ENCODE results near the gene PLCB1.

PLCB1 gene

GRCh38 chr20:8335059-8335458, 203.0 kb downstream of the PLCB1 start:
- no peak overlapping the region for H3K4me3 ChIP-seq (ENCODE audit: low read depth, low read length)
- no peak for DNase-seq (ENCODE audit: low read depth)
- TF ChIP-seq CTCF (IDR thresholded peaks at IDR 0.05; ENCODE audit: low read depth, low read length) (no peak), MYC (IDR thresholded peaks at IDR 0.05; ENCODE audit: low read depth, low read length) (no peak), MAX (IDR thresholded peaks at IDR 0.05; ENCODE audit: low read depth, low read length) (no peak), POLR2A (IDR thresholded peaks at IDR 0.05; ENCODE audit: extremely low read depth, insufficient read length) (no peak)

- no peak overlapping the region for H3K4me3 ChIP-seq (ENCODE audit: low read depth, low read length)
- TF ChIP-seq POLR2A (IDR thresholded peaks at IDR 0.05; ENCODE audit: extremely low read depth, insufficient read length) (no peak), MAX (IDR thresholded peaks at IDR 0.05; ENCODE audit: low read depth, low read length) (no peak), CTCF (IDR thresholded peaks at IDR 0.05; ENCODE audit: low read depth, low read length) (no peak), MYC (IDR thresholded peaks at IDR 0.05; ENCODE audit: low read depth, low read length) (no peak)
- DNase-seq (ENCODE audit: low read depth): no peak
These were observed 203.6 kb downstream of the PLCB1 start for GRCh38 chr20:8335495-8336195.

GRCh38 chr20:8339349-8339748, 207.3 kb downstream of the PLCB1 start:
- no peak for TF ChIP-seq POLR2A (IDR thresholded peaks at IDR 0.05; ENCODE audit: extremely low read depth, insufficient read length)
- no peak for TF ChIP-seq MYC (IDR thresholded peaks at IDR 0.05; ENCODE audit: low read depth, low read length)
- no peak for TF ChIP-seq CTCF (IDR thresholded peaks at IDR 0.05; ENCODE audit: low read depth, low read length)
- TF ChIP-seq MAX (IDR thresholded peaks at IDR 0.05; ENCODE audit: low read depth, low read length): no peak
- no peak for DNase-seq (ENCODE audit: low read depth)
- no peak overlapping the region for H3K4me3 ChIP-seq (ENCODE audit: low read depth, low read length)

GRCh38 chr20:8342391-8342790, 210.3 kb downstream of the PLCB1 start:
- DNase-seq (ENCODE audit: low read depth): no peak
- TF ChIP-seq POLR2A (IDR thresholded peaks at IDR 0.05; ENCODE audit: extremely low read depth, insufficient read length) (no peak), CTCF (IDR thresholded peaks at IDR 0.05; ENCODE audit: low read depth, low read length) (no peak), MAX (IDR thresholded peaks at IDR 0.05; ENCODE audit: low read depth, low read length) (no peak), MYC (IDR thresholded peaks at IDR 0.05; ENCODE audit: low read depth, low read length) (no peak)
- no peak overlapping the region for H3K4me3 ChIP-seq (ENCODE audit: low read depth, low read length)

- no peak for DNase-seq (ENCODE audit: low read depth)
- no peak overlapping the region for H3K4me3 ChIP-seq (ENCODE audit: low read depth, low read length)
- TF ChIP-seq CTCF (IDR thresholded peaks at IDR 0.05; ENCODE audit: low read depth, low read length) (no peak), POLR2A (IDR thresholded peaks at IDR 0.05; ENCODE audit: extremely low read depth, insufficient read length) (no peak)
These were observed 212.0 kb downstream of the PLCB1 start for GRCh38 chr20:8344106-8344505.

- DNase-seq (ENCODE audit: low read depth): no peak
- no peak for TF ChIP-seq MYC (IDR thresholded peaks at IDR 0.05; ENCODE audit: low read depth, low read length)
- no peak for TF ChIP-seq CTCF (IDR thresholded peaks at IDR 0.05; ENCODE audit: low read depth, low read length)
- no peak for TF ChIP-seq MAX (IDR thresholded peaks at IDR 0.05; ENCODE audit: low read depth, low read length)
- no peak for TF ChIP-seq POLR2A (IDR thresholded peaks at IDR 0.05; ENCODE audit: extremely low read depth, insufficient read length)
- no peak overlapping the region for H3K4me3 ChIP-seq (ENCODE audit: low read depth, low read length)
These were observed 212.6 kb downstream of the PLCB1 start for GRCh38 chr20:8344631-8345030.
